Spleen (tissue), 11 donors: Measurements from ENCODE around the gene SYCP1. TPM values are rescaled to one million over a fixed set of nuclear protein-coding genes. Genes with fewer than 3 reads are reported as not detected.
"Not testable (repeated sequence)": the region's sequence is repeated elsewhere in the genome, so short reads cannot be mapped to it uniquely, and the experiment has no call there.

Source experiments
- DNase-seq: peaks from one replicate; pipeline ENCODE4 v3.0.0-alpha.2; 2020
- H3K27ac ChIP-seq, 8 donors: fragments of 200-600 bp; sonication (generic) in 7 of 8; 1 replicate in 4 of 8; 2 replicates in 4 of 8; pipeline versions ENCODE4 v1.5.0 to v1.8.0; 2016 to 2021; ENCODE audit warnings: inconsistent platforms in 4 of 8, mild to moderate bottlenecking in 4 of 8, moderate library complexity in 1 of 8
- H3K27me3 ChIP-seq, 7 donors: fragments of 200-600 bp; sonication (generic) in 6 of 7; replicated peaks in 1 of 7; 1 replicate in 4 of 7; 2 replicates in 3 of 7; pipeline versions ENCODE4 v1.5.0 to v1.8.0; 2016 to 2021; ENCODE audit warnings: inconsistent platforms in 3 of 7, mild to moderate bottlenecking in 1 of 7
- H3K36me3 ChIP-seq, 6 donors: fragments of 200-600 bp; sonication (generic) in 5 of 6; 1 replicate in 4 of 6; 2 replicates in 2 of 6; pipeline versions ENCODE4 v1.5.0 to v1.8.0; 2016 to 2021; ENCODE audit warnings: inconsistent platforms in 2 of 6
- H3K4me1 ChIP-seq, 6 donors: fragments of 200-600 bp; sonication (generic) in 5 of 6; 1 replicate in 3 of 6; 2 replicates in 3 of 6; pipeline versions ENCODE4 v1.5.0 to v1.8.0; 2016 to 2021; ENCODE audit warnings: inconsistent platforms in 3 of 6
- H3K4me3 ChIP-seq, 8 donors: fragments of 200-600 bp; sonication (generic) in 7 of 8; 1 replicate in 4 of 8; 2 replicates in 4 of 8; pipeline versions ENCODE4 v1.5.0 to v1.8.0; 2016 to 2021; ENCODE audit warnings: inconsistent platforms in 4 of 8, mild to moderate bottlenecking in 4 of 8, moderate library complexity in 2 of 8
- H3K9me3 ChIP-seq, 8 donors: fragments of 200-600 bp; sonication (generic) in 7 of 8; 1 replicate in 4 of 8; 2 replicates in 4 of 8; pipeline versions ENCODE4 v1.5.0 to v1.8.0; 2016 to 2021; ENCODE audit warnings: inconsistent platforms in 4 of 8
- CTCF ChIP-seq, 11 experiments: fragments of 200-600 bp in 7 of 11; fragments of 450-650 bp in 4 of 11; sonication (generic) in 4 of 11; IDR thresholded peaks in 8 of 11; conservative IDR thresholded peaks in 3 of 11; 1 replicate in 7 of 11; 2 replicates in 4 of 11; pipeline versions ENCODE4 v1.4.0 to v1.8.0; 2016 to 2021; ENCODE audit warnings: antibody characterized with exemption in 11 of 11, inconsistent platforms in 4 of 11, mild to moderate bottlenecking in 1 of 11
- POLR2A ChIP-seq, 3 donors: fragments of 450-650 bp; IDR thresholded peaks; one replicate each; pipeline ENCODE4 v1.5.1; 2017; ENCODE audit warnings: antibody characterized with exemption in 3 of 3, mild to moderate bottlenecking in 1 of 3
- POLR2AphosphoS5 ChIP-seq, 3 donors: sonication (generic); formaldehyde crosslinking; IDR thresholded peaks; one replicate each; pipeline ENCODE4 v1.5.1; 2017; ENCODE audit warnings: antibody characterized with exemption in 3 of 3
- WGBS, 5 donors: extraction: QIAGEN DNeasy Blood & Tissue Kit in 3 of 5; methylation state at CpG; one replicate each; pipeline versions ENCODE4 v1.1.5 to v1.1.7; 2013 to 2018; 5-methylcytosine and 5-hydroxymethylcytosine counted together
- intact Hi-C: fragments of 100-400 bp; cut with DNase I; formaldehyde crosslinking; loops from one replicate; pipeline ENCODE4 v1.15.0; 2023; ENCODE audit warnings: low total_unique reads
- polyA plus RNA-seq, 3 donors: library from polyadenylated mRNA; stranded (reverse); fragments of 200-250 nt; gene quantifications; one replicate each; pipeline ENCODE4 v1.2.1, GENCODE V29; 2013
- total RNA-seq, 7 donors: library from RNA; depleted of rRNA in 3 of 7; stranded (reverse); fragments of >200 nt in 3 of 7; fragmentation: NEBNext Ultra II Directional in 4 of 7; extraction: Animal tissue kit (Norgen Biotek cat#: 25700) in 4 of 7; gene quantifications; one replicate each; pipeline versions ENCODE4 v1.1.0 to v1.2.1, GENCODE V29; 2016 to 2021
- donor health status: healthy with polysubstance abuse.
- donor health status: DM: no; HTN: no; CAD: no; lungs with moderate emphysema.
- donor health status: DM: no; HTN: no; CAD: no.
- donor health status: Bipolar disorder and iron deficiency.
- donor health status: healthy.
- donor health status: DM: no; HTN: no; CAD: no.
- donor health status: DM: yes; HTN: yes; CAD: no.

Gene SYCP1
- total and polyA plus RNA-seq, 10 donors = not detected

GRCh38 chr1:115012006-115012405 lies 157.3 kb downstream of the SYCP1 start:
- TF ChIP-seq POLR2A (IDR thresholded peaks at IDR 0.05) = no peak
- Histone ChIP-seq H3K27ac (no peak overlapping the region), H3K4me1 (no peaks in the 10 kb centered on the region), H3K4me3 (no peak overlapping the region), H3K36me3 (no peaks in the 10 kb centered on the region), H3K27me3 (no peaks in the 10 kb centered on the region), H3K9me3 (no peaks in the 10 kb centered on the region)
- WGBS, 5 donors = 86 to 95% (median 90%) methylated on average over 1 of the region's 1 CpG
- no peak for DNase-seq
- intact Hi-C loops = no loop called here

GRCh38 chr1:115012434-115012833 lies 157.8 kb downstream of the SYCP1 start:
- no peak for TF ChIP-seq POLR2AphosphoS5 (IDR thresholded peaks at IDR 0.05)
- no peak for TF ChIP-seq CTCF (IDR thresholded peaks at IDR 0.05 in 8 of 11, conservative IDR thresholded peaks at IDR 0.05 in 3 of 11)
- no peak for TF ChIP-seq POLR2A (IDR thresholded peaks at IDR 0.05)
- H3K36me3 ChIP-seq = no peaks in the 10 kb centered on the region
- WGBS, 5 donors = 57 to 89% (median 76%) methylated on average over 1 of the region's 1 CpG
- intact Hi-C loops = no loop called here
- H3K9me3 ChIP-seq = no peaks in the 10 kb centered on the region
- no peaks in the 10 kb centered on the region for H3K27me3 ChIP-seq
- no peak overlapping the region for H3K4me3 ChIP-seq
- H3K27ac ChIP-seq = no peak overlapping the region
- no peaks in the 10 kb centered on the region for H3K4me1 ChIP-seq
- no peak for DNase-seq

GRCh38 chr1:115013792-115014191 lies 159.1 kb downstream of the SYCP1 start:
- H3K4me1 ChIP-seq = no peaks in the 10 kb centered on the region
- intact Hi-C loops = no loop called here
- no peaks in the 10 kb centered on the region for H3K27me3 ChIP-seq
- no peaks in the 10 kb centered on the region for H3K9me3 ChIP-seq
- H3K36me3 ChIP-seq = no peaks in the 10 kb centered on the region
- no peak overlapping the region for H3K4me3 ChIP-seq
- 86 to 94% (median 89%) methylated on average over 2 of the region's 2 CpGs for WGBS, 5 donors
- H3K27ac ChIP-seq = no peak overlapping the region
- no peak for TF ChIP-seq POLR2AphosphoS5 (IDR thresholded peaks at IDR 0.05)
- TF ChIP-seq CTCF (IDR thresholded peaks at IDR 0.05 in 8 of 11, conservative IDR thresholded peaks at IDR 0.05 in 3 of 11) = no peak
- TF ChIP-seq POLR2A (IDR thresholded peaks at IDR 0.05) = no peak
- DNase-seq = no peak

GRCh38 chr1:115019549-115019948 lies 164.9 kb downstream of the SYCP1 start:
- H3K9me3 ChIP-seq, DNase-seq, H3K36me3 ChIP-seq, H3K4me1 ChIP-seq, H3K4me3 ChIP-seq, intact Hi-C loops, H3K27ac ChIP-seq: not testable (repeated sequence)
- peaks cover 0 to 13% (median 0%) of the 10 kb centered on the region in 7 donors for H3K27me3 ChIP-seq
- 83 to 94% (median 90%) methylated on average over 6 to 9 of the region's 9 CpGs for WGBS, 5 donors

GRCh38 chr1:115021145-115021544 lies 166.5 kb downstream of the SYCP1 start:
- 32 to 73% (median 46%) methylated on average over 1 of the region's 1 CpG for WGBS, 5 donors
- TF ChIP-seq CTCF (IDR thresholded peaks at IDR 0.05 in 8 of 11, conservative IDR thresholded peaks at IDR 0.05 in 3 of 11) = no peak
- TF ChIP-seq POLR2A (IDR thresholded peaks at IDR 0.05) = no peak
- no peak for TF ChIP-seq POLR2AphosphoS5 (IDR thresholded peaks at IDR 0.05)
- no peak overlapping the region for H3K27ac ChIP-seq
- intact Hi-C loops = no loop called here
- no peak overlapping the region for H3K4me3 ChIP-seq
- no peak for DNase-seq
- H3K4me1 ChIP-seq = no peaks in the 10 kb centered on the region
- no peaks in the 10 kb centered on the region for H3K36me3 ChIP-seq
- H3K27me3 ChIP-seq = peaks cover 0 to 13% (median 0%) of the 10 kb centered on the region in 7 donors
- no peaks in the 10 kb centered on the region for H3K9me3 ChIP-seq
